Astrocyte (in vitro differentiated cells and primary cell): Measurements from ENCODE around the gene FAM131A. TPM values are rescaled to one million over a fixed set of nuclear protein-coding genes. Genes with fewer than 3 reads are reported as not detected.
A peak's percentile ranks its signal among the peaks of the same experiment; 100 is the strongest.

Source experiments
- DNase-seq: peaks from one replicate; pipeline ENCODE4 v3.0.0-alpha.2; 2010; ENCODE audit warnings: low read depth
- FAIRE-seq: peaks from 2 replicates; lab custom pipeline; 2011; peaks lifted over from hg19 to GRCh38; lab: Jason Lieb, UNC
- H2AFZ ChIP-seq: 2 replicates; pipeline ENCODE4 v1.6.0; 2012; ENCODE audit warnings: low read depth, low read length, inconsistent platforms
- H3K27ac ChIP-seq: 2 replicates; pipeline ENCODE4 v1.5.1; 2011; ENCODE audit warnings: low read depth, low read length, inconsistent platforms
- H3K27me3 ChIP-seq: 2 replicates; pipeline ENCODE4 v1.6.0; 2011; ENCODE audit warnings: low read length, inconsistent platforms; ENCODE audit not compliant: insufficient read depth
- H3K36me3 ChIP-seq: 2 replicates; pipeline ENCODE4 v1.5.1; 2011; ENCODE audit warnings: low read length, inconsistent platforms; ENCODE audit not compliant: insufficient read depth
- H3K4me1 ChIP-seq: 2 replicates; pipeline ENCODE4 v1.5.1; 2011; ENCODE audit warnings: low read length, inconsistent platforms; ENCODE audit not compliant: insufficient read depth
- H3K4me2 ChIP-seq: 2 replicates; pipeline ENCODE4 v1.6.0; 2012; ENCODE audit warnings: low read length, inconsistent platforms
- H3K4me3 ChIP-seq: 2 replicates; pipeline ENCODE4 v1.5.1; 2011; ENCODE audit warnings: low read depth, mild to moderate bottlenecking, low read length, inconsistent platforms; ENCODE audit not compliant: insufficient read depth
- H3K79me2 ChIP-seq: 2 replicates; pipeline ENCODE4 v1.6.0; 2012; ENCODE audit warnings: mild to moderate bottlenecking, low read length, inconsistent platforms; ENCODE audit not compliant: insufficient read depth
- H3K9ac ChIP-seq: 2 replicates; pipeline ENCODE4 v1.6.0; 2012; ENCODE audit warnings: mild to moderate bottlenecking, low read length, inconsistent platforms
- H3K9me3 ChIP-seq: 2 replicates; pipeline ENCODE4 v1.5.1; 2012; ENCODE audit warnings: low read depth, mild to moderate bottlenecking, low read length, inconsistent platforms; ENCODE audit not compliant: insufficient read depth
- H4K20me1 ChIP-seq: 2 replicates; pipeline ENCODE4 v1.6.0; 2012; ENCODE audit warnings: low read length, inconsistent platforms; ENCODE audit not compliant: insufficient read depth
- H3K27ac Mint-ChIP-seq: one replicate; pipeline ENCODE4 v1.8.0; 2021; ENCODE audit warnings: mild to moderate bottlenecking, mixed read lengths; ENCODE audit not compliant: unreplicated experiment
- H3K27me3 Mint-ChIP-seq: one replicate; pipeline ENCODE4 v1.8.0; 2021; ENCODE audit warnings: low read depth, mixed read lengths; ENCODE audit not compliant: unreplicated experiment
- H3K36me3 Mint-ChIP-seq: one replicate; pipeline ENCODE4 v1.8.0; 2021; ENCODE audit warnings: low read depth, mixed read lengths; ENCODE audit not compliant: unreplicated experiment
- H3K4me1 Mint-ChIP-seq: one replicate; pipeline ENCODE4 v1.8.0; 2021; ENCODE audit warnings: low read depth, mixed read lengths; ENCODE audit not compliant: unreplicated experiment
- H3K4me3 Mint-ChIP-seq: one replicate; pipeline ENCODE4 v1.8.0; 2021; ENCODE audit warnings: mild to moderate bottlenecking, moderate library complexity, mixed read lengths; ENCODE audit not compliant: unreplicated experiment
- H3K9me3 Mint-ChIP-seq: one replicate; pipeline ENCODE4 v1.8.0; 2021; ENCODE audit warnings: mild to moderate bottlenecking, mixed read lengths; ENCODE audit not compliant: unreplicated experiment
- EZH2 ChIP-seq: IDR thresholded peaks from 2 replicates; pipeline ENCODE4 v1.6.1; 2012; ENCODE audit warnings: mild to moderate bottlenecking, low read length, inconsistent platforms; ENCODE audit not compliant: insufficient read depth
- total RNA-seq: library from RNA; stranded (reverse); gene quantifications from 2 replicates; pipeline ENCODE4 v1.2.1, GENCODE V29; 2021
- TF ChIP-seq, protein P1 (sequence below): IDR thresholded peaks from 2 replicates; pipeline ENCODE4 v1.5.1; 2011; ENCODE audit warnings: low read depth, mild to moderate bottlenecking, inconsistent platforms, low read length, moderate library complexity; ENCODE audit not compliant: insufficient read depth

Gene FAM131A
- total RNA-seq, 1 donor from 2014 or later: 12.2 TPM

DNA sequence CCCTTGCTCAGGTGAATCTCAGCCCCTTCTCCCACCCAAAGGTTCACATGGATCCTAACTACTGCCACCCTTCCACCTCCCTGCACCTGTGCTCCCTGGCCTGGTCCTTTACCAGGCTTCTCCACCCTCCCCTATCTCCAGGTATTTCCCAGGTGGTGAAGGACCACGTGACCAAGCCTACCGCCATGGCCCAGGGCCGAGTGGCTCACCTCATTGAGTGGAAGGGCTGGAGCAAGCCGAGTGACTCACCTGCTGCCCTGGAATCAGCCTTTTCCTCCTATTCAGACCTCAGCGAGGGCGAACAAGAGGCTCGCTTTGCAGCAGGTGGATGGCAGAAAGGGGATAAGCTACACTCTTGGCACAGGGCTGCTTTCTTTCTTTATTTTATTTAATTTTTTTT is 4.5 kb downstream of the FAM131A start:
- H3K9me3 ChIP-seq: no peaks in the 10 kb centered on the region
- H3K4me3 ChIP-seq: no peak overlapping the region
- Mint-ChIP-seq H3K4me1 (peaks cover 46% of the 10 kb centered on the region), H3K9me3 (no peaks in the 10 kb centered on the region), H3K36me3 (peaks cover 20% of the 10 kb centered on the region), H3K27ac (no peak overlapping the region), H3K27me3 (no peaks in the 10 kb centered on the region), H3K4me3 (no peak overlapping the region)
- no peak for TF ChIP-seq EZH2
- TF ChIP-seq, protein P1, sequence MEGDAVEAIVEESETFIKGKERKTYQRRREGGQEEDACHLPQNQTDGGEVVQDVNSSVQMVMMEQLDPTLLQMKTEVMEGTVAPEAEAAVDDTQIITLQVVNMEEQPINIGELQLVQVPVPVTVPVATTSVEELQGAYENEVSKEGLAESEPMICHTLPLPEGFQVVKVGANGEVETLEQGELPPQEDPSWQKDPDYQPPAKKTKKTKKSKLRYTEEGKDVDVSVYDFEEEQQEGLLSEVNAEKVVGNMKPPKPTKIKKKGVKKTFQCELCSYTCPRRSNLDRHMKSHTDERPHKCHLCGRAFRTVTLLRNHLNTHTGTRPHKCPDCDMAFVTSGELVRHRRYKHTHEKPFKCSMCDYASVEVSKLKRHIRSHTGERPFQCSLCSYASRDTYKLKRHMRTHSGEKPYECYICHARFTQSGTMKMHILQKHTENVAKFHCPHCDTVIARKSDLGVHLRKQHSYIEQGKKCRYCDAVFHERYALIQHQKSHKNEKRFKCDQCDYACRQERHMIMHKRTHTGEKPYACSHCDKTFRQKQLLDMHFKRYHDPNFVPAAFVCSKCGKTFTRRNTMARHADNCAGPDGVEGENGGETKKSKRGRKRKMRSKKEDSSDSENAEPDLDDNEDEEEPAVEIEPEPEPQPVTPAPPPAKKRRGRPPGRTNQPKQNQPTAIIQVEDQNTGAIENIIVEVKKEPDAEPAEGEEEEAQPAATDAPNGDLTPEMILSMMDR: no peak
- no peak overlapping the region for H3K9ac ChIP-seq
- no peaks in the 10 kb centered on the region for H3K36me3 ChIP-seq
- H3K79me2 ChIP-seq: peaks cover 15% of the 10 kb centered on the region
- DNase-seq: no peak
- H3K4me1 ChIP-seq: peaks cover 52% of the 10 kb centered on the region
- H4K20me1 ChIP-seq: peaks cover 31% of the 10 kb centered on the region
- no peaks in the 10 kb centered on the region for H3K27me3 ChIP-seq
- no peak for FAIRE-seq
- no peak overlapping the region for H3K27ac ChIP-seq
- no peak overlapping the region for H2AFZ ChIP-seq
- H3K4me2 ChIP-seq: no peak overlapping the region

GRCh38 chr3:184343200-184343876 is 5.9 kb downstream of the FAM131A start:
- H3K36me3 ChIP-seq: no peaks in the 10 kb centered on the region
- peak overlapping the region; percentile 19 for H3K4me2 ChIP-seq
- DNase-seq (no peak), FAIRE-seq (no peak)
- peaks cover 18% of the 10 kb centered on the region for H3K36me3 Mint-ChIP-seq
- no peak overlapping the region for H3K4me3 ChIP-seq
- H3K27ac ChIP-seq: no peak overlapping the region
- TF ChIP-seq EZH2: no peak
- TF ChIP-seq, protein P1: no peak
- H3K9ac ChIP-seq: no peak overlapping the region
- H3K79me2 ChIP-seq: peaks cover 8% of the 10 kb centered on the region
- peak overlapping the region; percentile 60 for H3K4me3 Mint-ChIP-seq
- no peak overlapping the region for H2AFZ ChIP-seq
- peaks cover 31% of the 10 kb centered on the region for H4K20me1 ChIP-seq
- H3K9me3 ChIP-seq: no peaks in the 10 kb centered on the region
- H3K27me3 Mint-ChIP-seq: no peaks in the 10 kb centered on the region
- H3K27me3 ChIP-seq: no peaks in the 10 kb centered on the region
- H3K4me1 ChIP-seq: peaks cover 38% of the 10 kb centered on the region
- no peaks in the 10 kb centered on the region for H3K9me3 Mint-ChIP-seq
- peaks cover 39% of the 10 kb centered on the region for H3K4me1 Mint-ChIP-seq
- H3K27ac Mint-ChIP-seq: no peak overlapping the region
